Body of pancreas (tissue), 4 donors: ENCODE measurements around the gene ERMP1. TPM values are rescaled to one million over a fixed set of nuclear protein-coding genes. Genes with fewer than 3 reads are reported as not detected.

Experiments
- ATAC-seq: fragments of 150-250 bp; one replicate; pipeline ENCODE4 v1.9.1; 2016
- DNase-seq, 4 donors: peaks; one replicate each; pipeline ENCODE4 v3.0.0-alpha.2; 2019
- H3K27ac ChIP-seq, 4 donors: fragments of 200-600 bp; sonication (generic); 1 replicate in 3 of 4; 2 replicates in 1 of 4; pipeline versions ENCODE4 v1.5.1 to v1.6.1; 2016 to 2019; ENCODE audit warnings: mild to moderate bottlenecking in 1 of 4, mixed read lengths in 1 of 4, moderate library complexity in 1 of 4
- H3K27me3 ChIP-seq, 2 donors: fragments of 200-600 bp; sonication (generic); one replicate each; pipeline ENCODE4 v1.6.0; 2016; ENCODE audit warnings: mild to moderate bottlenecking in 1 of 2
- H3K36me3 ChIP-seq, 2 donors: fragments of 200-600 bp; sonication (generic); replicated peaks in 1 of 2; 2 replicates each; pipeline ENCODE4 v1.5.1; 2016; ENCODE audit warnings: low read depth in 2 of 2; ENCODE audit not compliant: insufficient read depth in 1 of 2
- H3K4me1 ChIP-seq: fragments of 200-600 bp; sonication (generic); one replicate; pipeline ENCODE4 v1.6.0; 2016
- H3K4me3 ChIP-seq, 2 donors: fragments of 200-600 bp; sonication (generic); 1 replicate in 1 of 2; 2 replicates in 1 of 2; pipeline ENCODE4 v1.5.1; 2016 to 2019
- H3K9me3 ChIP-seq, 3 donors: fragments of 200-600 bp; sonication (generic); 1 replicate in 2 of 3; 2 replicates in 1 of 3; pipeline ENCODE4 v1.5.1; 2016
- POLR2A ChIP-seq, 3 donors: fragments of 450-650 bp; IDR thresholded peaks; one replicate each; pipeline ENCODE4 v1.6.1; 2016; ENCODE audit warnings: antibody characterized with exemption in 3 of 3, mild to moderate bottlenecking in 2 of 3
- WGBS, 2 donors: methylation state at CpG; one replicate each; pipeline ENCODE4 v1.1.5; 2017; 5-methylcytosine and 5-hydroxymethylcytosine counted together
- intact Hi-C: fragments of 100-400 bp; cut with DNase I; formaldehyde crosslinking; loops from one replicate; pipeline ENCODE4 v1.15.1; 2023
- total RNA-seq, 2 donors: library from RNA; depleted of rRNA; stranded (reverse); fragments of >200 nt; gene quantifications; one replicate each; pipeline ENCODE4 v1.1.0, GENCODE V29; 2016
- TF ChIP-seq, protein P1 (sequence below), 7 experiments: fragments of 450-650 bp in 4 of 7; fragments of 200-600 bp in 3 of 7; sonication (generic) in 3 of 7; IDR thresholded peaks; one replicate each; pipeline ENCODE4 v1.5.1; 2016 to 2019; ENCODE audit warnings: antibody characterized with exemption in 7 of 7

Gene ERMP1
- total RNA-seq, 2 donors from 2014 or later: 11.2 to 11.9 TPM

DNA sequence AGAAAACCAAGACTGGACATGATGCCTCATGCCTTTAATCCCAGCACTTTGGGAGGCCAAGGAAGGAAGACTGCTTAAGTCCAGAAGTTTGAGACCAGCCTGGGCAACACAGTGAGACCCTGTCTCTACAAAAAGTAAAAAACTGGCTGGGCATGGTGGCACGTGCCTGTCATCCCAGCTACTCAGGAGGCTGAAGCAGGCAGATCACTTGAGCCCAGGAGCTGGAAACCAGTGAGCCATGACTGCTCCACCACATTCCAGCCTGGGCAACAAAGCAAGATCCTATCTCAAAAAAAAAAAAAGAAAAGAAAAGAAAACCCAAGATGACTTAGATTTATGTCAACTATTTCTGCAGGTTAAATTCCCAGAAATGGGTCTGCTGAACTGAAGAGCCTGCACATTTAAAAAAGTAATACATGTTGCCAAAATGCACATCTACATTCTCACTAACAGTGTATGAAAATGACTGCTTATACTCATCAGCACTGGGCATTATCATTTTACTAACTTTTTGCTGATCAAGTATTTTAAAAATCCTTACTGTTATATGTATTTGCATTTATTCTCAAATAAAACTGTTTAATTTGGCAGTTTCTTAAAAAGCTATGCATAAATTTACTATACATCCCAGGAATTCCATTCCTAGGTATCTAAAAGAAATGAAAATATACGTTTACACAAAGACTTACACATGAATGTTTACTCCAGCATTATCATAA lies 14.3 kb downstream of the ERMP1 start:
- no peaks in the 10 kb centered on the region for H3K9me3 ChIP-seq
- H3K36me3 ChIP-seq: peaks cover 0 to 4% of the 10 kb centered on the region in 2 donors
- TF ChIP-seq POLR2A (IDR thresholded peaks at IDR 0.05): no peak
- TF ChIP-seq, protein P1, sequence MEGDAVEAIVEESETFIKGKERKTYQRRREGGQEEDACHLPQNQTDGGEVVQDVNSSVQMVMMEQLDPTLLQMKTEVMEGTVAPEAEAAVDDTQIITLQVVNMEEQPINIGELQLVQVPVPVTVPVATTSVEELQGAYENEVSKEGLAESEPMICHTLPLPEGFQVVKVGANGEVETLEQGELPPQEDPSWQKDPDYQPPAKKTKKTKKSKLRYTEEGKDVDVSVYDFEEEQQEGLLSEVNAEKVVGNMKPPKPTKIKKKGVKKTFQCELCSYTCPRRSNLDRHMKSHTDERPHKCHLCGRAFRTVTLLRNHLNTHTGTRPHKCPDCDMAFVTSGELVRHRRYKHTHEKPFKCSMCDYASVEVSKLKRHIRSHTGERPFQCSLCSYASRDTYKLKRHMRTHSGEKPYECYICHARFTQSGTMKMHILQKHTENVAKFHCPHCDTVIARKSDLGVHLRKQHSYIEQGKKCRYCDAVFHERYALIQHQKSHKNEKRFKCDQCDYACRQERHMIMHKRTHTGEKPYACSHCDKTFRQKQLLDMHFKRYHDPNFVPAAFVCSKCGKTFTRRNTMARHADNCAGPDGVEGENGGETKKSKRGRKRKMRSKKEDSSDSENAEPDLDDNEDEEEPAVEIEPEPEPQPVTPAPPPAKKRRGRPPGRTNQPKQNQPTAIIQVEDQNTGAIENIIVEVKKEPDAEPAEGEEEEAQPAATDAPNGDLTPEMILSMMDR (IDR thresholded peaks at IDR 0.05): no peak
- no peaks in the 10 kb centered on the region for H3K4me1 ChIP-seq
- 85 to 87% methylated on average over 2 of the region's 2 CpGs for WGBS, 2 donors
- H3K4me3 ChIP-seq: no peak overlapping the region
- DNase-seq: no peak
- H3K27me3 ChIP-seq: no peaks in the 10 kb centered on the region
- no peak overlapping the region for H3K27ac ChIP-seq
- intact Hi-C loops: no loop called here
- no peak for ATAC-seq

DNA sequence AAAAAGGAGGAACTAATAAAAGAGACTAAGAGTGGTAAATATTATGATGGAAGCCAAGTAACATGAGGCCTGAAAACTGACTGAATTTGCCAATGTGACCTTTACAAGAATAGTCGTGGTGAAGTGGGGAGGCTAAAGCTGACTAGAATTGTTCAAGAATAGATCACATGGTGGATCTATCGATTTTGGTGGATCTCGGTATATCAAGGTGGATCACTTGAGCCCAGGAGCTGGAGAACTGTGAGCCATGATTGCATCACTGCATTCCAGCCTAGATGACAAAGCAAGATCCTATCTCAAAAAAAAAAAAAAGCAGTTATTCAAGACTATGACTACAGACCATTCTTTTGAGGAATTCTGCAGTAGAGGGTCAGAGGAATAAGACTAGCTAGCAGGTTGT lies 15.1 kb downstream of the ERMP1 start:
- peaks cover 0 to 4% of the 10 kb centered on the region in 2 donors for H3K36me3 ChIP-seq
- H3K27me3 ChIP-seq: no peaks in the 10 kb centered on the region
- no peak for TF ChIP-seq POLR2A (IDR thresholded peaks at IDR 0.05)
- TF ChIP-seq, protein P1 (IDR thresholded peaks at IDR 0.05): no peak
- 88 to 89% methylated on average over 3 of the region's 3 CpGs for WGBS, 2 donors
- no peaks in the 10 kb centered on the region for H3K9me3 ChIP-seq
- DNase-seq: no peak
- ATAC-seq: no peak
- intact Hi-C loops: no loop called here
- no peak overlapping the region for H3K27ac ChIP-seq
- no peaks in the 10 kb centered on the region for H3K4me1 ChIP-seq
- H3K4me3 ChIP-seq: no peak overlapping the region

DNA sequence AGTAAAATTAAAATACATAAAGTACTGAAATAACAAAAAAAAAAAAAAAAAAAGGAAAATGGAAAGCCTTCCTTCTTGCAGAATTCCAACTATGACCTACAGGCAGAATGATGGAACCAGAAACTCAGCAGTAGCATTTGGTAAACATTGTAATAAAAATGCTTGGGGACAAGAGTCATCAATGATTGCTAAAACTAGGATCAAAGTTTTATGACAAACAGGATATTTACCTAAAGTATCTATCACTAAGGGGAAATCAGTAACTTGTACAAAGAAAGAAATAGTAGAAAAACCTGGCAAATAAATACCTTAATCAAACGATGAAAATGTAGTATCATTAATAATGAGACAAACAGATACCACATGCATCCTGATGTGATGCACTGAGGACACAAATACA lies 17.5 kb downstream of the ERMP1 start:
- H3K27ac ChIP-seq: no peak overlapping the region
- WGBS, 2 donors: 36 to 51% methylated on average over 1 of the region's 1 CpG
- H3K36me3 ChIP-seq: peaks cover 0 to 6% of the 10 kb centered on the region in 2 donors
- ATAC-seq: no peak
- TF ChIP-seq, protein P1 (IDR thresholded peaks at IDR 0.05): no peak
- no peak for TF ChIP-seq POLR2A (IDR thresholded peaks at IDR 0.05)
- DNase-seq: no peak
- H3K4me1 ChIP-seq: no peaks in the 10 kb centered on the region
- H3K27me3 ChIP-seq: no peaks in the 10 kb centered on the region
- no peaks in the 10 kb centered on the region for H3K9me3 ChIP-seq
- H3K4me3 ChIP-seq: no peak overlapping the region
- intact Hi-C loops: no loop called here

DNA sequence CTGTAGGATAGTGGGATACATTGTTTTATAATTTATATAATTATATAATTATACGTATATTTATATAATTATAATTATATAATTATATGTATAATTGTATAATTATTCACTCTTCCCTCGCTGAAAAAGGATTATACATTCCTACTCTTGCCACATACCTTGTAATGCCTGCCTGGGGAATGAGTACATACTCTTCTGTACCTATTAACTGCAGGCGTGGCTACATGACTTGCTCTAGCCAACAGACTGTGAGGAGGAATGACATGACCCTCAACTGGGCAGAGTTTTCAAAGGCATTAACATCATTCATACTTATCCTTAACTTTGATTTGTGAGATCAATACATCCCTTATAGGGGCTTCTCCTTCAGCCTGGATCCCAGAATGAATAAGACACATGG lies 19.1 kb downstream of the ERMP1 start:
- 86 to 94% methylated on average over 3 of the region's 3 CpGs for WGBS, 2 donors
- peaks cover 0 to 10% of the 10 kb centered on the region in 2 donors for H3K36me3 ChIP-seq
- H3K4me1 ChIP-seq: no peaks in the 10 kb centered on the region
- no peaks in the 10 kb centered on the region for H3K27me3 ChIP-seq
- intact Hi-C loops: no loop called here
- no peak overlapping the region for H3K4me3 ChIP-seq
- H3K27ac ChIP-seq: no peak overlapping the region
- DNase-seq (no peak), ATAC-seq (no peak)
- no peaks in the 10 kb centered on the region for H3K9me3 ChIP-seq
- TF ChIP-seq POLR2A (IDR thresholded peaks at IDR 0.05): no peak
- TF ChIP-seq, protein P1 (IDR thresholded peaks at IDR 0.05): no peak

DNA sequence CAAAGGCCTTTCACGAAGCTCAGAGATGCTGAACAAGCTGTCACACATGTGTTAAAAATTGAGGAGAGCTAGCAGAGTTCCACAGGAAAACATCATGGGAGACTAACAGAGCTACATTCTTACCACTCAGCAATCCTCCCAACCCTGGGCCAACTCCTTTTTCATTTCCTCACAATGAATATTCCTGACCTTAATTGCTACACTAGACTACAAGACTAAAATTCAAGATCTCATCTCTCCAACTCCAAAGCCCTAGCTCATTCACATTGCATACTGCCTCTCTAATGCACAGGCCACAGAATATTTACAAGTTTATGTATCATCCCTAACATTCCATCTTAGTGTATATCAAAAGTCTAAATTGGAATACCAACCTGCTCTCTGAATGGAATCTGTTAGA lies 21.2 kb downstream of the ERMP1 start:
- Histone ChIP-seq H3K9me3 (no peaks in the 10 kb centered on the region), H3K4me3 (no peak overlapping the region), H3K27me3 (no peaks in the 10 kb centered on the region), H3K4me1 (no peaks in the 10 kb centered on the region), H3K27ac (no peak overlapping the region), H3K36me3 (peaks cover 0 to 10% of the 10 kb centered on the region in 2 donors)
- intact Hi-C loops: no loop called here
- DNase-seq (no peak), ATAC-seq (no peak)
- TF ChIP-seq POLR2A (IDR thresholded peaks at IDR 0.05): no peak
- TF ChIP-seq, protein P1 (IDR thresholded peaks at IDR 0.05): no peak
- 88 to 100% methylated on average over 1 of the region's 1 CpG for WGBS, 2 donors
